SIG-M5 (cell line): ENCODE results near the gene CHN2.

Source experiments
- DNase-seq: peaks from one replicate; lab custom pipeline; 2025; lab: John Stamatoyannopoulos, UW

CHN2 gene

GRCh38 chr7:29228289-29229011, 33.9 kb downstream of the CHN2 start:
- DNase-seq = no peak

GRCh38 chr7:29229066-29229465, 34.5 kb downstream of the CHN2 start:
- DNase-seq = no peak

GRCh38 chr7:29229946-29230345, 35.4 kb downstream of the CHN2 start:
- no peak for DNase-seq

GRCh38 chr7:29230871-29231345, 36.3 kb downstream of the CHN2 start:
- DNase-seq = no peak

- no peak for DNase-seq
Measured at GRCh38 chr7:29231671-29232232, 37.2 kb downstream of the CHN2 start.

GRCh38 chr7:29234438-29234837, 39.9 kb downstream of the CHN2 start:
- no peak for DNase-seq

- no peak for DNase-seq
Measured at GRCh38 chr7:29236071-29236580, 41.6 kb downstream of the CHN2 start.

GRCh38 chr7:29236649-29237048, 42.1 kb downstream of the CHN2 start:
- DNase-seq = no peak

- DNase-seq = no peak
Measured at GRCh38 chr7:29237489-29237888, 42.9 kb downstream of the CHN2 start.

- no peak for DNase-seq
Measured at GRCh38 chr7:29239638-29240037, 45.1 kb downstream of the CHN2 start.

GRCh38 chr7:29242265-29242664, 47.7 kb downstream of the CHN2 start:
- DNase-seq = no peak

- DNase-seq = no peak
Measured at GRCh38 chr7:29243910-29244655, 49.5 kb downstream of the CHN2 start.

GRCh38 chr7:29247224-29247962, 52.8 kb downstream of the CHN2 start:
- no peak for DNase-seq

- DNase-seq = no peak
Measured at GRCh38 chr7:29247963-29248236, 53.3 kb downstream of the CHN2 start.

- DNase-seq = no peak
Measured at GRCh38 chr7:29248713-29249382, 54.3 kb downstream of the CHN2 start.

GRCh38 chr7:29249383-29249750, 54.8 kb downstream of the CHN2 start:
- no peak for DNase-seq

GRCh38 chr7:29249860-29250259, 55.3 kb downstream of the CHN2 start:
- DNase-seq = no peak

GRCh38 chr7:29253225-29253624, 58.6 kb downstream of the CHN2 start:
- DNase-seq = no peak

GRCh38 chr7:29254591-29254990, 60.0 kb downstream of the CHN2 start:
- no peak for DNase-seq

- DNase-seq = no peak
Measured at GRCh38 chr7:29255199-29255878, 60.8 kb downstream of the CHN2 start.

GRCh38 chr7:29255906-29256692, 61.5 kb downstream of the CHN2 start:
- DNase-seq = no peak
